ENCODE measurements around the gene TSSK6.

Gene TSSK6

GRCh38 chr19:19530889-19531288, 15.5 kb upstream of the TSSK6 start:
- Histone ChIP-seq H3K27me3 (ENCODE audit: control insufficient read depth in 5 of 5, insufficient read depth in 4 of 5, low read length in 5 of 5) (no peaks in the 10 kb centered on the region), H3K4me1 (ENCODE audit: control insufficient read depth in 5 of 5, insufficient read depth in 5 of 5, low read length in 5 of 5) (peaks cover 0 to 9% (median 6%) of the 10 kb centered on the region in 5 donors), H3K9me3 (ENCODE audit: control insufficient read depth in 5 of 5, low read length in 5 of 5) (no peaks in the 10 kb centered on the region), H3K27ac (ENCODE audit: low read depth, low read length) (no peak overlapping the region), H3K9ac (ENCODE audit: low read length in 5 of 5) (no peak overlapping the region), H3K4me3 (ENCODE audit: low read depth in 1 of 5, low read length in 5 of 5) (no peak overlapping the region), H3K36me3 (ENCODE audit: control insufficient read depth in 5 of 5, insufficient read depth in 5 of 5, low read length in 5 of 5) (peaks cover 0 to 37% (median 29%) of the 10 kb centered on the region in 5 donors)

GRCh38 chr19:19530423-19530804, 15.1 kb upstream of the TSSK6 start:
- H3K4me3 ChIP-seq (ENCODE audit: low read depth in 1 of 5, low read length in 5 of 5) = no peak overlapping the region
- no peaks in the 10 kb centered on the region for H3K9me3 ChIP-seq (ENCODE audit: control insufficient read depth in 5 of 5, low read length in 5 of 5)
- H3K27ac ChIP-seq (ENCODE audit: low read depth, low read length) = no peak overlapping the region
- H3K36me3 ChIP-seq (ENCODE audit: control insufficient read depth in 5 of 5, insufficient read depth in 5 of 5, low read length in 5 of 5) = peaks cover 0 to 37% (median 26%) of the 10 kb centered on the region in 5 donors
- no peaks in the 10 kb centered on the region for H3K27me3 ChIP-seq (ENCODE audit: control insufficient read depth in 5 of 5, insufficient read depth in 4 of 5, low read length in 5 of 5)
- peaks cover 0 to 9% (median 6%) of the 10 kb centered on the region in 5 donors for H3K4me1 ChIP-seq (ENCODE audit: control insufficient read depth in 5 of 5, insufficient read depth in 5 of 5, low read length in 5 of 5)
- H3K9ac ChIP-seq (ENCODE audit: low read length in 5 of 5) = no peak overlapping the region

GRCh38 chr19:19529783-19530422, 14.6 kb upstream of the TSSK6 start:
- Histone ChIP-seq H3K4me3 (ENCODE audit: low read depth in 1 of 5, low read length in 5 of 5) (no peak overlapping the region), H3K9me3 (ENCODE audit: control insufficient read depth in 5 of 5, low read length in 5 of 5) (no peaks in the 10 kb centered on the region), H3K36me3 (ENCODE audit: control insufficient read depth in 5 of 5, insufficient read depth in 5 of 5, low read length in 5 of 5) (peaks cover 0 to 35% (median 25%) of the 10 kb centered on the region in 5 donors), H3K27ac (ENCODE audit: low read depth, low read length) (no peak overlapping the region), H3K4me1 (ENCODE audit: control insufficient read depth in 5 of 5, insufficient read depth in 5 of 5, low read length in 5 of 5) (peaks cover 0 to 9% (median 6%) of the 10 kb centered on the region in 5 donors), H3K9ac (ENCODE audit: low read length in 5 of 5) (no peak overlapping the region), H3K27me3 (ENCODE audit: control insufficient read depth in 5 of 5, insufficient read depth in 4 of 5, low read length in 5 of 5) (no peaks in the 10 kb centered on the region)

GRCh38 chr19:19528721-19529490, 13.6 kb upstream of the TSSK6 start, which contains the start of gene YJEFN3:
TSS of gene YJEFN3 (plus strand) at chr19:19528911. CDS start at chr19:19528933, 22 bp downstream.
- Histone ChIP-seq H3K4me3 (ENCODE audit: low read depth in 1 of 5, low read length in 5 of 5) (no peak within 1 kb of the TSS), H3K27ac (ENCODE audit: low read depth, low read length) (no peak within 1 kb of the TSS), H3K27me3 (ENCODE audit: control insufficient read depth in 5 of 5, insufficient read depth in 4 of 5, low read length in 5 of 5) (no peaks in the 10 kb centered on the region), H3K9ac (ENCODE audit: low read length in 5 of 5) (no peak within 1 kb of the TSS), H3K36me3 (ENCODE audit: control insufficient read depth in 5 of 5, insufficient read depth in 5 of 5, low read length in 5 of 5) (peaks cover 0 to 44% (median 25%) of the 10 kb centered on the region in 5 donors), H3K9me3 (ENCODE audit: control insufficient read depth in 5 of 5, low read length in 5 of 5) (no peaks in the 10 kb centered on the region), H3K4me1 (ENCODE audit: control insufficient read depth in 5 of 5, insufficient read depth in 5 of 5, low read length in 5 of 5) (peaks cover 0 to 9% (median 6%) of the 10 kb centered on the region in 5 donors)

DNA sequence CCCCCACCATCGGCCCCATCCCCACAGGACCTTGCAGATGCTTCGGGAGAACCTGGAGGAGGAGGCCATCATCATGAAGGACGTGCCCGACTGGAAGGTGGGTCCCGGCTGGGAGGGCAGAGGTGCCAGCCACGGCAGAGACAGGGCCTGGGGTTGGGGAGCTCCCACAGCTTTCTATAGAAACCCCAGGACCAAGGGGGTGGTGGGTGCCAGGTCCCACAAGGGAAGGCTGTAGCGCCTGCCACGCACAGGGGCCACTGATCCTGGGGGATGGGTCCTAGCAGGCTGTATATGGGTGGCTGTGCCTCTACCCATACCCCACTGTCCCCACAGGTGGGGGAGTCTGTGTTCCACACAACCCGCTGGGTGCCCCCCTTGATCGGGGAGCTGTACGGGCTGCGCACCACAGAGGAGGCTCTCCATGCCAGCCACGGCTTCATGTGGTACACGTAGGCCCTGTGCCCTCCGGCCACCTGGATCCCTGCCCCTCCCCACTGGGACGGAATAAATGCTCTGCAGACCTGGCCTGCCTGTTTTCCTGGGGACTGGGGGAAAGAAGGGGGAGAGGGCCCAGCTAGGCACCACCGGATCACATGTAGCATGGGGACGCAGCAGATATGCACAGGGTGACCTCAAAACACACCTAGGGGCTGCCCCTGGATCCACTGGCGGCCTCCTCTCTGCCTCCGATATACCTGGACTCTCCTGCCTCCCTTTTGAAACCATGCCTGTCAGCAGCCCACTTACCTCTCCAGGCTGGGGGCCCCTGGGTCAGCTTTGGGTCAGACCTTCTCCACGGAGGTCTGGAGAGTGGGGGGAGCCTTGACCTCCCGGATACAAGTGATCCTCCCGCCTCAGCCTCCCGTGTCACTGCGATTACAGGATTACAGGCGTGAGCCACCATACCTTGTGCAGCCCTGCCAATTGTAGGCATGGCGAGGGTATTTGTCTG, 12.6 kb upstream of the TSSK6 start:
- Histone ChIP-seq H3K27ac (ENCODE audit: low read depth, low read length) (no peak overlapping the region), H3K9me3 (ENCODE audit: control insufficient read depth in 5 of 5, low read length in 5 of 5) (no peaks in the 10 kb centered on the region), H3K27me3 (ENCODE audit: control insufficient read depth in 5 of 5, insufficient read depth in 4 of 5, low read length in 5 of 5) (no peaks in the 10 kb centered on the region), H3K4me1 (ENCODE audit: control insufficient read depth in 5 of 5, insufficient read depth in 5 of 5, low read length in 5 of 5) (peaks cover 0 to 9% (median 7%) of the 10 kb centered on the region in 5 donors), H3K9ac (ENCODE audit: low read length in 5 of 5) (no peak overlapping the region), H3K36me3 (ENCODE audit: control insufficient read depth in 5 of 5, insufficient read depth in 5 of 5, low read length in 5 of 5) (peaks cover 0 to 46% (median 26%) of the 10 kb centered on the region in 5 donors), H3K4me3 (ENCODE audit: low read depth in 1 of 5, low read length in 5 of 5) (no peak overlapping the region)

DNA sequence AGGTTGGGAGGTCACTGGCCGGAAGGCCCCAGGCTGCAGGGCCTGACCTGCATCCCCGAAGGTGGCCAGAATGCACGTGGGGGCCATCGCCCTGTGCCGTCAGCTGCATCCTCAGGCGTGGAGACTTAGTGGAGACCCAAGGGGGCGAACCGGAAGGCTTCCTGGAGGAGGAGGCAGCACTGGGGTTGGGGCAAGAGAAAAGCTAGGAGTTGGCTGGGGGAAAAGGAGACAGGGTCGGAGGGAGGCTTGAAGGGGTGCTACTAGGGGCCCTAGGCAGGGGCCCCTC, 12.0 kb upstream of the TSSK6 start:
- Histone ChIP-seq H3K4me1 (ENCODE audit: control insufficient read depth in 5 of 5, insufficient read depth in 5 of 5, low read length in 5 of 5) (peaks cover 0 to 9% (median 6%) of the 10 kb centered on the region in 5 donors), H3K4me3 (ENCODE audit: low read depth in 1 of 5, low read length in 5 of 5) (no peak overlapping the region), H3K9ac (ENCODE audit: low read length in 5 of 5) (no peak overlapping the region), H3K27ac (ENCODE audit: low read depth, low read length) (no peak overlapping the region), H3K36me3 (ENCODE audit: control insufficient read depth in 5 of 5, insufficient read depth in 5 of 5, low read length in 5 of 5) (peaks cover 0 to 46% (median 26%) of the 10 kb centered on the region in 5 donors), H3K27me3 (ENCODE audit: control insufficient read depth in 5 of 5, insufficient read depth in 4 of 5, low read length in 5 of 5) (no peaks in the 10 kb centered on the region), H3K9me3 (ENCODE audit: control insufficient read depth in 5 of 5, low read length in 5 of 5) (no peaks in the 10 kb centered on the region)

DNA sequence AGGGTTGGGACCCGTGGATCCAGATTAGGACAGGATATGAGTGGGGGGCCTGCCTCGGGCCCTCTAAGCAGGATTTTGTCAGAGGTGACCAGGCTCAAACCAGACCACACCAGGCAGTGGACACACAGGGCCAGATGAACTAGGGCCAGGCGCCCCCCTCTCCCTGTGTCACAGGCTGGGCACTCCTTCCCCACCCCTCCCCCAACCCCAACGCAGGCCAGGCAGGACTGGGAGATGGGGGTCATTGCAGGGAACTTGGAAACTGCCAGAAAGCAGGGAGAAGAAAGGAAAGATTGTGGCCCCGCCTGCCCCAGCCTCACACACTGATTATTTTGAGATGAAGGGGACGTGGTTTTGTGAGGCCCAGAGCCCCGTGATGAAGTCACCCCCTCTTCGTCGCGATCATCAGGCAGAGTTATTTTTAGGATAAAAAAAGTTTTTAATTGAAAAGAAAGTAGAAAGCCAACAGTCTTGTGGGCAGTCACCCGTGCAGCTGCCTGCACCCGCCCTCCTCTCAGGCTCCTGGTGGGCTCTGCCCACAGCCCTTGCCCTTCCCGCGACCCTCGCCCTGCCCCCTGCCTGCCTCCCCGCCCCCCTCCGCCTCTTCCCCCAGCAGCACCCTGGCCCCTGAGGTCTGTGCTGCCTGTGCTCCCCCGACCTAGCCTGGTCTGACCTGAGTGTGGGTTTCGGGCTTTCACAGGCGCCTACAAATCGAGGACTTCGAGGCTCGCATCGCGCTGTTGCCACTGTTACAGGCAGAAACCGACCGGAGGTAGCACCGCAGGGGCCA, 11.4 kb upstream of the TSSK6 start:
- H3K9me3 ChIP-seq (ENCODE audit: control insufficient read depth in 5 of 5, low read length in 5 of 5) = no peaks in the 10 kb centered on the region
- H3K4me1 ChIP-seq (ENCODE audit: control insufficient read depth in 5 of 5, insufficient read depth in 5 of 5, low read length in 5 of 5) = peaks cover 0 to 6% (median 4%) of the 10 kb centered on the region in 5 donors
- no peak overlapping the region for H3K4me3 ChIP-seq (ENCODE audit: low read depth in 1 of 5, low read length in 5 of 5)
- H3K27ac ChIP-seq (ENCODE audit: low read depth, low read length) = no peak overlapping the region
- no peak overlapping the region for H3K9ac ChIP-seq (ENCODE audit: low read length in 5 of 5)
- peaks cover 0 to 46% (median 26%) of the 10 kb centered on the region in 5 donors for H3K36me3 ChIP-seq (ENCODE audit: control insufficient read depth in 5 of 5, insufficient read depth in 5 of 5, low read length in 5 of 5)
- no peaks in the 10 kb centered on the region for H3K27me3 ChIP-seq (ENCODE audit: control insufficient read depth in 5 of 5, insufficient read depth in 4 of 5, low read length in 5 of 5)

DNA sequence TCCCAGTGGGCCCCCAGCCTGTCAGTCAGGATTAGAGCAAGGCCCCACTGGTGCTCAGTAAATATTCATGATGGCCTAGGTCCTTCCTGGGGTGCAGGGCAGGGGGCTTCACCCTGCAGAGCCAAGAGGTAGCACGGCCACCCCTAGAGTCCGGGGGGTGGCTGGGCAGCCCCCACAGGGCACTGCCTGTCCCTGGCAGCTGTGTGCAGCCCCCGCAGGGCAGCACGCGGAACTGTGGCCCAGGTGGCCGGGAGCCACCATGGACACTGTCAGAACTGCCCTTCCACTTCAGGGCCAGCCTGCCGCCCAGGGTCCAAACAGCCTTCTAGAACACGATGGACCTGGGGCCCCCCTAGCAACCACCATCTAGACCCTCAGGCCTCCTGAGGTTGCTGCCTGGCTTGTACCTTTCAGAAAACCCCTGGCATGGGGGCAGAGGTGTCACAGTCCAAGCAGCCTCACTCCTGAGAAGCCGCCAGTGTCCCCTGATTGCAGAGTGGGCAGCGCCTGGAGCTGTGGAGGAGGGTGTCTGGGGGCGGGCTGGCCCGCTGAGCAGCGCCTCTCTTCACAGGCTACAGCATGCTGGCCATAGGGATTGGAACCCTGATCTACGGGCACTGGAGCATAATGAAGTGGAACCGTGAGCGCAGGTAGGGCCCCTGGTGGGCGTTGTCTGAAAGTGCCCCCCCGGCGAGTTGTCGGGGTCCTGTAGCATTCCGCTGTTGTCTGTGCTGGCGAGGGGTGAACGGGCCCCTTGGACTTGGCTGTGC, 10.4 kb upstream of the TSSK6 start:
- H3K27me3 ChIP-seq (ENCODE audit: control insufficient read depth in 5 of 5, insufficient read depth in 4 of 5, low read length in 5 of 5) = no peaks in the 10 kb centered on the region
- H3K9ac ChIP-seq (ENCODE audit: low read length in 5 of 5) = no peak overlapping the region
- H3K27ac ChIP-seq (ENCODE audit: low read depth, low read length) = no peak overlapping the region
- peaks cover 0 to 6% (median 4%) of the 10 kb centered on the region in 5 donors for H3K4me1 ChIP-seq (ENCODE audit: control insufficient read depth in 5 of 5, insufficient read depth in 5 of 5, low read length in 5 of 5)
- H3K4me3 ChIP-seq (ENCODE audit: low read depth in 1 of 5, low read length in 5 of 5) = no peak overlapping the region
- H3K9me3 ChIP-seq (ENCODE audit: control insufficient read depth in 5 of 5, low read length in 5 of 5) = no peaks in the 10 kb centered on the region
- peaks cover 0 to 46% (median 26%) of the 10 kb centered on the region in 5 donors for H3K36me3 ChIP-seq (ENCODE audit: control insufficient read depth in 5 of 5, insufficient read depth in 5 of 5, low read length in 5 of 5)

DNA sequence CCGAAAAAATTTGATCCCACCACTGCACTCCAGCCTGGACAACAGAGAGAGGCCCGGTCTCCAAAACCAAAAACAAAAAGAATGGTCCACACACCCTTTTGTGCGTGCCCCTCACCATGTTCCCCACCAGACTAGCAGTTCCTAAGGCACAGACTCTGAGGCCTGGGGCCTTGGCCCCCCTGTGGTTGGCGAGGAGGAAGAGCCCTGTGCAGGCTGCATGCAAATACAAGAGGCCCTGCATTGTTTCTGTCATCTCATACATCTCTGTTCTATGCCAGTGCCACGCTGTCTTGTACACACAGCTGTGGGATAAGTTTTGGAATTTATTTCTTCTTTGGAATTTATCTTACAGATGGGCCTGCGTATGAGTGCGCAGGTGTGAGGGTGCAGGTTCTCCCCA, 8.7 kb upstream of the TSSK6 start:
- H3K36me3 ChIP-seq (ENCODE audit: control insufficient read depth in 5 of 5, insufficient read depth in 5 of 5, low read length in 5 of 5) = peaks cover 0 to 54% (median 33%) of the 10 kb centered on the region in 5 donors
- no peaks in the 10 kb centered on the region for H3K9me3 ChIP-seq (ENCODE audit: control insufficient read depth in 5 of 5, low read length in 5 of 5)
- H3K27ac ChIP-seq (ENCODE audit: low read depth, low read length) = no peak overlapping the region
- no peaks in the 10 kb centered on the region for H3K27me3 ChIP-seq (ENCODE audit: control insufficient read depth in 5 of 5, insufficient read depth in 4 of 5, low read length in 5 of 5)
- H3K4me3 ChIP-seq (ENCODE audit: low read depth in 1 of 5, low read length in 5 of 5) = no peak overlapping the region
- peaks cover 0 to 6% (median 4%) of the 10 kb centered on the region in 5 donors for H3K4me1 ChIP-seq (ENCODE audit: control insufficient read depth in 5 of 5, insufficient read depth in 5 of 5, low read length in 5 of 5)
- no peak overlapping the region for H3K9ac ChIP-seq (ENCODE audit: low read length in 5 of 5)
